Measurements from ENCODE around the gene GEMIN2.
"Not testable (repeated sequence)": the region's sequence is repeated elsewhere in the genome, so short reads cannot be mapped to it uniquely, and the experiment has no call there.

GEMIN2 gene

DNA sequence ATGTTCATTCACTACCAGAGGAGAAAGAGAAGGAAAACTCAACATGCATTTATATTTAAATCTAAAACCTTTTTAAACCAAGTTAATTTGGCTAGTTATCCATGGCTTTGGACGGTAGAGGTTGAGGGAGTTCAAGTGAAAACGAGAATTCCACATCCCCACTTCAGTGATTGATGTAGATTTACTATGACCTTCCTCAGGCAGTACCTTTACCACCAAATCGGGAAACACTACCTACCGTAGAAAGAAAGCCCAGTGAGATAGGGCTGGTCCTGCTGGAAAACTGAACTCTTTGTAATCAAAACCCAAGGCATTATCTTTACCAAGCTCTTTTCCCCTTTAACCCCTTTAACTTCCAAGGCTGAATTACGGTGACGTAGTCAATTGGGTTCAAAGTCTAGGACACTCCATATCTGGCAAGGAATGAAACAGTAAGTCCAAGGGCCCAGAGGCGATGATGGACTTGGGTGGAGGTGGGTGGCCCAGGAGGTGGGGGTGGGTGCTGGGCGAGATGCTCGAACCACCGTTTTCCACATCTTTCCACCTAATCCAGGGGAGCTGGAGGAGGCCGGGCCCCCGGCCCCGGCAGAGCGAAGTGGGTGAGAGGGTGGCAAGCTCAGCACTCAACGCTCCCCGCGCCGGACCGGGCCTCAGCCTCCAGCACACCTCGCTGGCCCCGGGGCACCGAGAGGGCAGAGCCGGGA, 11.7 kb upstream of the GEMIN2 start:
- TF ChIP-seq ZNF274 (IDR thresholded peaks at IDR 0.05; ENCODE audit: low read depth, low read length) (no peak), YY1 (IDR thresholded peaks at IDR 0.05; ENCODE audit: insufficient read depth, insufficient read length) (no peak), SUZ12 (IDR thresholded peaks at IDR 0.05; ENCODE audit: extremely low read depth, insufficient read depth, insufficient read length) (no peak)
- Histone ChIP-seq H3K9ac (ENCODE audit: insufficient read length, low read depth) (peak overlapping the region; percentile 89), H3K9me3 (ENCODE audit: insufficient read depth, low read length) (no peaks in the 10 kb centered on the region), H3K4me1 (ENCODE audit: insufficient read depth, insufficient read length) (no peaks in the 10 kb centered on the region), H3K4me3 (ENCODE audit: insufficient read length, low read depth) (peak overlapping the region; percentile 76), H3K36me3 (ENCODE audit: insufficient read depth, insufficient read length, low read length) (no peaks in the 10 kb centered on the region), H3K27me3 (ENCODE audit: insufficient read depth, insufficient read length) (no peaks in the 10 kb centered on the region)
- no peak for DNase-seq (ENCODE audit: low read depth, low spot score)

DNA sequence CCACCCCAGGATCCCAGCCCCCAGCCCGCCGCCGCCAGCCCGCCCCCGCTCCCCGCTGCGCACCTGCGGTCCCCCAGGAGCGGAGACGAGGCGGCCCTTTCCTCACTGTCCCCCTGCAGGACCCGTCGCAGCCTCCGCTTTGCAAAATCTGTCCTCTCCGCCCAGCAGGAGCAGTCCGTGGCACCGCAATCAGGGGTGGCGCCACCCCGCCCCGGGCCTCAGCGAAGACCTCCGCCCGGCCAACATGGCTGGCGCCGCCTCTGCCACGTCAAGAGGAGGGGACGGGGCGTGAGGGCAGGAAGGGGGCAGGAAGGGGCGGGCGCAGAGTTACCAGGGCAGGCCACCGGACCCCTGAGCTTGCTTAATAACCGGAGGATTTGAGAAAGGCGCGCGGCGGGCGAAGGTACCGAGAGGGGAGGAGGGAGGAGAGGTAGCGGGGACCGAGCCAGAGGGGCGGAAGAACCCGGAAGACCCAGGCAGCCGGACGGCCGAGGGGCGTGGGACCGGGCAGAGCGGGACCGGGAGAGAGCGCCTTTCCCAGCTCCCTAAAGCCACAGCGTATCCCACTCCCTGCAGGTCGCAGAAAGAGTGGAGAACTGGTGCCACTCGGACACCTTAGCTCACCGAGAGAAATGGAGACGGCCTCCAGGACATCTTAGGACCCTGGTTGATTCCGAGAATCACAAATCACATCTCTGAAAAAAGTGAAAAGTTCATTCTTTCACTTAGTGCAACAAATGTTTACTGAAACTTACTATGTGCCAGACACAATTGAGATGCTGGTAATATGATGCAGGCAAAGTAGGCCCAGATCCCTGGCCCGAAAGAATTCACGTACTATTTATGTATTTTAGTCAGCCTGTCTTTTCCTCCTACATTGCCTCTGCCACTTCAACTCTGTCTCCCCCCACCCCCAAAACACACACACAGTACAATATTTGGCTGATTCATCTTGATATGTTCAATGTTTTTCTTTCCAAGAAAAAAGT, 10.9 kb upstream of the GEMIN2 start, which contains the start of gene SEC23A:
Gene SEC23A (minus strand): TSS at position 267 of the 989 bp plus-strand sequence. CDS start 7,117 bp downstream, outside the sequence.
- peak; percentile 52 for TF ChIP-seq YY1 (IDR thresholded peaks at IDR 0.05; ENCODE audit: insufficient read depth, insufficient read length)
- TF ChIP-seq ZNF274 (IDR thresholded peaks at IDR 0.05; ENCODE audit: low read depth, low read length) = no peak
- TF ChIP-seq SUZ12 (IDR thresholded peaks at IDR 0.05; ENCODE audit: extremely low read depth, insufficient read depth, insufficient read length) = no peak
- peak; percentile 76 for DNase-seq (ENCODE audit: low read depth, low spot score)

DNA sequence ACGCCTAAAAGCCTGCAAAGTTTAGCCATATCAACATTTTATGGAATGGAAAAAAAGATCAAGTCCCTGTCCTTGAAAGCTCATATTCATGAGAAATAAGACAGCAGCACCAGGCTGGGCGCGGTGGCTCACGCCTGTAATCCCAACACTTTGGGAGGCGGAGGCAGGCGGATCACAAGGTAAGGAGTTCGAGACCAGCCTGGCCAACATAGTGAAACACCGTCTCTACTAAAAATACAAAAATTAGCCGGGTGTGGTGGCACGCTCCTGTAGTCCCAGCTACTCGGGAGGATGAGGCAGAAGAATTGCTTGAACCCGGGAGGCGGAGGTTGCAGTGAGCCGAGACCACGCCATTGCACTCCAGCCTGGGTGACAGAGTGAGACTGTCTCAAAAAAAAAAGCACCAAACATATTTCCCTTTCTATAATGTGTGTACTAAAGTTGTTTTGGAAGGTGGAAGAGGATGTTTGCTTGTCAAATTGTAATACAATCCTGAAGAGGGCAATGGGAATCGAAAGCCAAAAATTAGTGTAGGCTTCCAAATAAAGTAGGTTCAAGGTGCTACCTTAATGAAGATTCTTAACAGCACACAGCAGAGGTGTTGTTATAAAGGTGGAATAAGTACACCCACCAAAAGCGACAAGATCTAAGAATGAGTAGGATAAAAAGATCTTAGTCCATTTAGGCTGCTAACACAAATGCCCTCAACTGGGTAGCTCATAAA, 9.9 kb upstream of the GEMIN2 start:
- not testable (repeated sequence) for H3K9me3 ChIP-seq (ENCODE audit: insufficient read depth, low read length); DNase-seq (ENCODE audit: low read depth, low spot score); H3K27me3 ChIP-seq (ENCODE audit: insufficient read depth, insufficient read length); H3K36me3 ChIP-seq (ENCODE audit: insufficient read depth, insufficient read length, low read length); H3K4me1 ChIP-seq (ENCODE audit: insufficient read depth, insufficient read length); H3K9ac ChIP-seq (ENCODE audit: insufficient read length, low read depth)
- peak overlapping the region; percentile 76 for H3K4me3 ChIP-seq (ENCODE audit: insufficient read length, low read depth)

More for the DNA sequence above, 10.9 kb upstream of the GEMIN2 start, which contains the start of gene SEC23A:
- Histone ChIP-seq H3K9me3 (ENCODE audit: insufficient read depth, low read length) (no peaks in the 10 kb centered on the region), H3K4me3 (ENCODE audit: insufficient read length, low read depth) (peak within 1 kb of the TSS; percentile 76), H3K9ac (ENCODE audit: insufficient read length, low read depth) (peak within 1 kb of the TSS; percentile 89), H3K36me3 (ENCODE audit: insufficient read depth, insufficient read length, low read length) (no peaks in the 10 kb centered on the region), H3K27me3 (ENCODE audit: insufficient read depth, insufficient read length) (no peaks in the 10 kb centered on the region), H3K4me1 (ENCODE audit: insufficient read depth, insufficient read length) (no peaks in the 10 kb centered on the region)

DNA sequence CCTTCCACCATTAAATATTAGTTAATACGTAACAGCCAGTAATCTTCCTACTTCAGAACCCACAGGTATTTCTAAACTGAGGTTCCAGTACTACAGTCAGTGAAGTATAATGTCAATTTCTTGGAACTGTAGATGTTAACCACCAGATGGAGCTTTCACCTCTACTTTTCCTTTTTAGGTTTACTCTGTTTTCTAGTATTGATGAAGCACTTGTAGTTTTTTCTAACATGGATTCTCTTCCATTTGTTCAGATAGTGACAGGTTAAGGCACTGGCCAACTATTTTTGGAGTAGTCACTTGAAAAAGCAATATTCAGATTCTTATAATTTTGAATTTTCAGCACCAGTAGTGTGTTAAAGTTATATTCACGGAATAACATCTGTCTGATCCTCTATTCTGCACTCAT, 6.5 kb upstream of the GEMIN2 start:
- H3K9me3 ChIP-seq (ENCODE audit: insufficient read depth, low read length) = no peaks in the 10 kb centered on the region
- no peak overlapping the region for H3K9ac ChIP-seq (ENCODE audit: insufficient read length, low read depth)
- H3K4me1 ChIP-seq (ENCODE audit: insufficient read depth, insufficient read length) = no peaks in the 10 kb centered on the region
- TF ChIP-seq SUZ12 (IDR thresholded peaks at IDR 0.05; ENCODE audit: extremely low read depth, insufficient read depth, insufficient read length) (no peak), ZNF274 (IDR thresholded peaks at IDR 0.05; ENCODE audit: low read depth, low read length) (no peak), YY1 (IDR thresholded peaks at IDR 0.05; ENCODE audit: insufficient read depth, insufficient read length) (no peak)
- DNase-seq (ENCODE audit: low read depth, low spot score) = no peak
- H3K27me3 ChIP-seq (ENCODE audit: insufficient read depth, insufficient read length) = no peaks in the 10 kb centered on the region
- no peaks in the 10 kb centered on the region for H3K36me3 ChIP-seq (ENCODE audit: insufficient read depth, insufficient read length, low read length)
- no peak overlapping the region for H3K4me3 ChIP-seq (ENCODE audit: insufficient read length, low read depth)

DNA sequence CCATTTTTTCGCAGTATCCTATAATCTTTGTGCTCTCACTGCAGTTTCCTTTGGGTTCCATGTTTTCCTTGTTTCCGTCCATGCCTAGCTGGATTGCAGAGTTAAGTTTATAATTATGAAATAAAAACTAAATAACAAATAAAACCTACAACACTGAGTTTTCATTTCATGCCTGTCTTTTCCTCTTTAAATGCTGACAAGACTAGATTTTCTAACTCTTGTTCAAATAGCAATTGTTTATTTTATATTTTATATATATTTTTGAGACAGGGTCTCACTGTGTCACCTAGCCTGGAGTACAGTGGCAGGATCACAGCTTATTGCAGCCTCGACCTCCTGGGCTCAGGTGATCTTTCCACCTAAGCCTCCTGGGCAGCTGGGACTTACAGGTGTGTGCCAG, 5.3 kb upstream of the GEMIN2 start:
- Histone ChIP-seq H3K4me3 (ENCODE audit: insufficient read length, low read depth) (no peak overlapping the region), H3K9me3 (ENCODE audit: insufficient read depth, low read length) (no peaks in the 10 kb centered on the region), H3K36me3 (ENCODE audit: insufficient read depth, insufficient read length, low read length) (no peaks in the 10 kb centered on the region), H3K9ac (ENCODE audit: insufficient read length, low read depth) (no peak overlapping the region), H3K4me1 (ENCODE audit: insufficient read depth, insufficient read length) (no peaks in the 10 kb centered on the region), H3K27me3 (ENCODE audit: insufficient read depth, insufficient read length) (no peaks in the 10 kb centered on the region)
- DNase-seq (ENCODE audit: low read depth, low spot score) = no peak
- no peak for TF ChIP-seq YY1 (IDR thresholded peaks at IDR 0.05; ENCODE audit: insufficient read depth, insufficient read length)
- TF ChIP-seq ZNF274 (IDR thresholded peaks at IDR 0.05; ENCODE audit: low read depth, low read length) = no peak
- TF ChIP-seq SUZ12 (IDR thresholded peaks at IDR 0.05; ENCODE audit: extremely low read depth, insufficient read depth, insufficient read length) = no peak

DNA sequence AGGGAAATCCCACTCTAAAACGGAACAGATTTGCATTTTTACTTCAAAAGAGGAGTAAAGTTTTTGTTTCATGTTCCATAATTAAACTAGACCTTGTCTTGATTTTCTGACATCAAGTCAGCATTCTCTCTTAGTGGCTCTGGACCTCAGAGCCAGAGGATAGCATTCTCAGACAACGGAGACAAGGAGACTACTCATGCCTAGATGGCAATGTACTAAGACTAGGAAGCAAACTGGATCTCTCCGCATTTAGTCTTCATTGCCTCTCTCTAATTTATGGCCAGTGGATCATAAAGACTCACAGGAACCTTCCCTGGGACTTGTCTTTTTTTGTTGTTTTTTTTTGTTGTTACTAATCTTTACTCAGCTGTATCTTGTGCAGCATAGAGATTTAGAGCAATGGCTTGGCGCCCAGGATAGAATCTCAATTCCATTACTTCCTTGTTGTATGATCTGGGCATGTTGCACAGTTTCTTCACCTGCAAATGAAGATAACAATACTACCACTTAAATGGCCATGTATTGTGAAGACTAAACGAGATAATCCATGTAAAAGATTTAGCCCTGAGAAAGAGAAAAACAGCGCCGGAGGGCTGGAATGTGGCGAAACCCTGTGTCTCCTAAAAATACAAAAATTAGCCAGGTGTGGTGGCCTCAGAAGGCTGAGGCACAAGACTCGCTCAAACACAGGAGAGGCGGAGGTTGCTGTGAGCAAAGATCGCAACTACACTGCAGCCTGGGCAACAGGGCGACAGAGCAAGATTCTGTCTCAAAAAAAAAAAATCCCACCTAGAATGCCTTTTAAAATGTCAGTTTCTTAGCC, 4.0 kb upstream of the GEMIN2 start:
- Histone ChIP-seq H3K36me3 (ENCODE audit: insufficient read depth, insufficient read length, low read length) (no peaks in the 10 kb centered on the region), H3K9me3 (ENCODE audit: insufficient read depth, low read length) (no peaks in the 10 kb centered on the region), H3K9ac (ENCODE audit: insufficient read length, low read depth) (no peak overlapping the region), H3K4me1 (ENCODE audit: insufficient read depth, insufficient read length) (no peaks in the 10 kb centered on the region), H3K4me3 (ENCODE audit: insufficient read length, low read depth) (no peak overlapping the region), H3K27me3 (ENCODE audit: insufficient read depth, insufficient read length) (no peaks in the 10 kb centered on the region)
- no peak for DNase-seq (ENCODE audit: low read depth, low spot score)
- no peak for TF ChIP-seq SUZ12 (IDR thresholded peaks at IDR 0.05; ENCODE audit: extremely low read depth, insufficient read depth, insufficient read length)
- no peak for TF ChIP-seq YY1 (IDR thresholded peaks at IDR 0.05; ENCODE audit: insufficient read depth, insufficient read length)
- TF ChIP-seq ZNF274 (IDR thresholded peaks at IDR 0.05; ENCODE audit: low read depth, low read length) = no peak
